Mesenchymal stem cell (in vitro differentiated cells and primary cell): ENCODE results near the gene GCK.

Experiments used
- DNase-seq: peaks from one replicate; pipeline ENCODE4 v3.0.0-alpha.2; 2013
- H2AFZ ChIP-seq: one replicate; pipeline ENCODE4 v1.6.1; 2013; ENCODE audit warnings: low read depth, mild to moderate bottlenecking, control low read depth, inconsistent platforms, low read length, moderate library complexity
- H2AK5ac ChIP-seq: 2 replicates; pipeline ENCODE4 v1.6.1; 2013; ENCODE audit warnings: low read length, moderate library complexity, mild to moderate bottlenecking, inconsistent platforms; ENCODE audit not compliant: severe bottlenecking
- H2BK120ac ChIP-seq: one replicate; pipeline ENCODE4 v1.6.1; 2013; ENCODE audit warnings: low read depth, mild to moderate bottlenecking, inconsistent platforms, low read length, moderate library complexity
- H2BK12ac ChIP-seq, 2 experiments: one replicate each; pipeline ENCODE4 v1.6.1; 2013; ENCODE audit warnings: inconsistent platforms in 2 of 2, low read length in 2 of 2, mild to moderate bottlenecking in 2 of 2, moderate library complexity in 2 of 2, control low read depth in 1 of 2
- H2BK15ac ChIP-seq: one replicate; pipeline ENCODE4 v1.6.1; 2013; ENCODE audit warnings: mild to moderate bottlenecking, low read depth, inconsistent platforms; ENCODE audit not compliant: poor library complexity, severe bottlenecking
- H2BK5ac ChIP-seq: 2 replicates; pipeline ENCODE4 v1.6.1; 2013; ENCODE audit warnings: low read depth, mild to moderate bottlenecking, low read length, control low read depth, inconsistent platforms; ENCODE audit not compliant: poor library complexity, severe bottlenecking
- H3K14ac ChIP-seq, 2 experiments: one replicate each; pipeline ENCODE4 v1.6.1; 2013; ENCODE audit warnings: inconsistent platforms in 2 of 2, low read length in 2 of 2, control low read depth in 1 of 2, mild to moderate bottlenecking in 1 of 2, moderate library complexity in 1 of 2
- H3K18ac ChIP-seq, 2 experiments: one replicate each; pipeline ENCODE4 v1.6.1; 2013; ENCODE audit warnings: inconsistent platforms in 2 of 2, low read length in 2 of 2, control low read depth in 1 of 2, low read depth in 1 of 2, mild to moderate bottlenecking in 1 of 2
- H3K23ac ChIP-seq, 2 experiments: one replicate each; pipeline ENCODE4 v1.6.1; 2013; ENCODE audit warnings: inconsistent platforms in 2 of 2, low read length in 2 of 2, mild to moderate bottlenecking in 2 of 2, moderate library complexity in 2 of 2, control low read depth in 1 of 2
- H3K27ac ChIP-seq: 2 replicates; pipeline ENCODE4 v1.5.1; 2013; ENCODE audit warnings: mild to moderate bottlenecking, moderate library complexity, low read length, control low read depth, inconsistent platforms; ENCODE audit not compliant: poor library complexity, severe bottlenecking
- H3K27me3 ChIP-seq, 2 experiments: 2 replicates each; pipeline versions ENCODE4 v1.6.1 to v1.7.0; 2013; ENCODE audit warnings: low read length in 2 of 2, mild to moderate bottlenecking in 2 of 2, moderate library complexity in 2 of 2, control low read depth in 1 of 2, inconsistent platforms in 1 of 2; ENCODE audit not compliant: control insufficient read depth in 1 of 2, insufficient read depth in 1 of 2
- H3K36me3 ChIP-seq, 2 experiments: 2 replicates each; pipeline versions ENCODE4 v1.6.1 to v1.7.0; 2013; ENCODE audit warnings: low read length in 2 of 2, control low read depth in 1 of 2, inconsistent platforms in 1 of 2, low read depth in 1 of 2, mild to moderate bottlenecking in 1 of 2; ENCODE audit not compliant: insufficient read depth in 2 of 2, control insufficient read depth in 1 of 2
- H3K4ac ChIP-seq, 2 experiments: one replicate each; pipeline ENCODE4 v1.6.1; 2013; ENCODE audit warnings: inconsistent platforms in 2 of 2, low read length in 2 of 2, mild to moderate bottlenecking in 2 of 2, moderate library complexity in 2 of 2, control low read depth in 1 of 2, low read depth in 1 of 2
- H3K4me1 ChIP-seq: 2 replicates; pipeline ENCODE4 v1.6.1; 2013; ENCODE audit warnings: low read depth, low read length, control low read depth; ENCODE audit not compliant: control insufficient read depth, insufficient read depth
- H3K4me2 ChIP-seq: 2 replicates; pipeline ENCODE4 v1.6.1; 2013; ENCODE audit warnings: low read length, mild to moderate bottlenecking, inconsistent platforms; ENCODE audit not compliant: poor library complexity, severe bottlenecking
- H3K4me3 ChIP-seq, 2 experiments: 2 replicates each; pipeline versions ENCODE4 v1.5.1 to v1.7.0; 2013; ENCODE audit warnings: low read length in 2 of 2, mild to moderate bottlenecking in 2 of 2, control low read depth in 1 of 2, low read depth in 1 of 2; ENCODE audit not compliant: insufficient read depth in 1 of 2
- H3K79me1 ChIP-seq: replicated peaks from 2 replicates; pipeline ENCODE4 v1.6.1; 2013; ENCODE audit warnings: mild to moderate bottlenecking, control low read depth, low read length, inconsistent platforms; ENCODE audit not compliant: poor library complexity, severe bottlenecking
- H3K9ac ChIP-seq: 2 replicates; pipeline ENCODE4 v1.7.0; 2013; ENCODE audit warnings: mild to moderate bottlenecking, low read length, moderate library complexity
- H3K9me3 ChIP-seq: 2 replicates; pipeline ENCODE4 v1.7.0; 2013; ENCODE audit warnings: mild to moderate bottlenecking, low read length; ENCODE audit not compliant: control insufficient read depth
- H4K8ac ChIP-seq: one replicate; pipeline ENCODE4 v1.6.1; 2013; ENCODE audit warnings: inconsistent platforms, mild to moderate bottlenecking, low read length, moderate library complexity
- H4K91ac ChIP-seq: one replicate; pipeline ENCODE4 v1.6.1; 2013; ENCODE audit warnings: mild to moderate bottlenecking, low read length, inconsistent platforms
- WGBS: methylation state at CpG from one replicate; pipeline ENCODE4 v1.1.7; 2013; ENCODE audit warnings: mixed read lengths; 5-methylcytosine and 5-hydroxymethylcytosine counted together

Gene GCK

GRCh38 chr7:44147026-44147991 lies 41.9 kb downstream of the GCK start:
- no peak overlapping the region for H3K27ac ChIP-seq
- H3K9ac ChIP-seq, result no peak overlapping the region
- H3K36me3 ChIP-seq, result no peaks in the 10 kb centered on the region
- whole genome bisulfite sequencing, result 85% methylated on average over 33 of the region's 33 CpGs
- no peak overlapping the region for H3K4ac ChIP-seq
- H2BK120ac ChIP-seq, result no peak overlapping the region
- no peak for DNase-seq
- no peak overlapping the region for H2AFZ ChIP-seq
- no peaks in the 10 kb centered on the region for H3K79me1 ChIP-seq
- H3K18ac ChIP-seq, result no peak overlapping the region
- H3K4me3 ChIP-seq, result no peak overlapping the region
- no peak overlapping the region for H2BK12ac ChIP-seq
- peaks cover 19% of the 10 kb centered on the region for H3K4me1 ChIP-seq
- no peak overlapping the region for H3K14ac ChIP-seq
- H4K8ac ChIP-seq, result no peak overlapping the region
- no peak overlapping the region for H2AK5ac ChIP-seq
- H3K4me2 ChIP-seq, result no peak overlapping the region
- H3K23ac ChIP-seq, result no peak overlapping the region
- H2BK15ac ChIP-seq, result no peak overlapping the region
- no peaks in the 10 kb centered on the region for H3K9me3 ChIP-seq
- H3K27me3 ChIP-seq, result peaks cover 16 to 22% of the 10 kb centered on the region in 2 experiments
- H2BK5ac ChIP-seq, result no peak overlapping the region
- H4K91ac ChIP-seq, result no peak overlapping the region

- Histone ChIP-seq H3K4ac (no peak overlapping the region), H3K4me3 (peak overlapping the region; percentile 16 to 76), H4K91ac (no peak overlapping the region), H4K8ac (no peak overlapping the region), H3K9ac (peak overlapping the region; percentile 43), H2BK15ac (no peak overlapping the region), H3K4me1 (peaks cover 21% of the 10 kb centered on the region), H3K23ac (peak overlapping the region in 1 of 2 experiments; percentile 73), H3K18ac (no peak overlapping the region), H3K27me3 (peaks cover 16 to 22% of the 10 kb centered on the region in 2 experiments), H2BK120ac (no peak overlapping the region), H3K4me2 (peak overlapping the region; percentile 57), H3K9me3 (no peaks in the 10 kb centered on the region), H2AFZ (peak overlapping the region; percentile 30), H3K14ac (no peak overlapping the region), H3K27ac (no peak overlapping the region), H2BK5ac (no peak overlapping the region), H3K36me3 (no peaks in the 10 kb centered on the region), H2BK12ac (no peak overlapping the region), H3K79me1 (no peaks in the 10 kb centered on the region), H2AK5ac (no peak overlapping the region)
- DNase-seq, result peak; percentile 32
- WGBS, result 28% methylated on average over 54 of the region's 65 CpGs
These were observed 43.0 kb downstream of the GCK start for GRCh38 chr7:44145969-44146911.

GRCh38 chr7:44145479-44145968 lies 43.7 kb downstream of the GCK start:
- 34% methylated on average over 41 of the region's 53 CpGs for WGBS
- no peak overlapping the region for H3K27ac ChIP-seq
- peak overlapping the region; percentile 26 to 76 for H3K4me3 ChIP-seq
- H3K9me3 ChIP-seq, result no peaks in the 10 kb centered on the region
- H2AK5ac ChIP-seq, result no peak overlapping the region
- no peaks in the 10 kb centered on the region for H3K79me1 ChIP-seq
- H2BK5ac ChIP-seq, result no peak overlapping the region
- peak overlapping the region in 1 of 2 experiments; percentile 13 for H3K14ac ChIP-seq
- H2BK12ac ChIP-seq, result no peak overlapping the region
- peaks cover 21% of the 10 kb centered on the region for H3K4me1 ChIP-seq
- H3K36me3 ChIP-seq, result no peaks in the 10 kb centered on the region
- H3K18ac ChIP-seq, result no peak overlapping the region
- no peak overlapping the region for H3K23ac ChIP-seq
- H3K9ac ChIP-seq, result peak overlapping the region; percentile 43
- peak overlapping the region; percentile 57 for H3K4me2 ChIP-seq
- no peak overlapping the region for H2BK120ac ChIP-seq
- H2BK15ac ChIP-seq, result no peak overlapping the region
- H3K4ac ChIP-seq, result no peak overlapping the region
- no peak for DNase-seq
- no peak overlapping the region for H4K8ac ChIP-seq
- peaks cover 16 to 22% of the 10 kb centered on the region in 2 experiments for H3K27me3 ChIP-seq
- peak overlapping the region; percentile 30 for H2AFZ ChIP-seq
- no peak overlapping the region for H4K91ac ChIP-seq
